KMS-11 (cell line): ENCODE measurements around the gene LOXL3.
"Not testable (repeated sequence)": the region's sequence is repeated elsewhere in the genome, so short reads cannot be mapped to it uniquely, and the experiment has no call there.

Source experiments
- H2AFZ ChIP-seq: fragments of 200-600 bp; sonication (generic); 2 replicates; pipeline ENCODE4 v1.6.1; 2016; ENCODE audit warnings: antibody characterized with exemption, mixed run types, low read depth
- H3K27ac ChIP-seq: fragments of 200-600 bp; sonication (generic); 2 replicates; pipeline ENCODE4 v1.6.1; 2016; ENCODE audit warnings: mild to moderate bottlenecking, mixed run types
- H3K27me3 ChIP-seq: fragments of 200-600 bp; sonication (generic); 2 replicates; pipeline ENCODE4 v1.6.1; 2017; ENCODE audit warnings: mild to moderate bottlenecking, low read depth, mixed run types, moderate library complexity; ENCODE audit not compliant: insufficient read depth
- H3K36me3 ChIP-seq: fragments of 200-600 bp; sonication (generic); 2 replicates; pipeline ENCODE4 v1.6.1; 2017; ENCODE audit warnings: mild to moderate bottlenecking, mixed run types; ENCODE audit not compliant: insufficient read depth
- H3K4me1 ChIP-seq: fragments of 200-600 bp; sonication (generic); 2 replicates; pipeline ENCODE4 v1.6.1; 2016; ENCODE audit warnings: mild to moderate bottlenecking, low read depth, mixed run types; ENCODE audit not compliant: poor library complexity, severe bottlenecking
- H3K4me2 ChIP-seq: fragments of 200-600 bp; sonication (generic); 2 replicates; pipeline ENCODE4 v1.7.0; 2016; ENCODE audit warnings: mild to moderate bottlenecking, mixed run types
- H3K4me3 ChIP-seq: fragments of 200-600 bp; sonication (generic); IDR thresholded peaks from 2 replicates; pipeline ENCODE4 v1.6.1; 2017; ENCODE audit warnings: low read depth, low read length, mixed read lengths; ENCODE audit not compliant: insufficient read depth
- H3K79me2 ChIP-seq: fragments of 200-600 bp; sonication (generic); 2 replicates; pipeline ENCODE4 v1.6.1; 2016; ENCODE audit warnings: low read depth, mixed run types; ENCODE audit not compliant: insufficient read depth
- H3K9ac ChIP-seq: fragments of 200-600 bp; sonication (generic); 2 replicates; pipeline ENCODE4 v1.6.1; 2016; ENCODE audit warnings: mild to moderate bottlenecking, mixed run types
- H4K20me1 ChIP-seq: fragments of 200-600 bp; sonication (generic); 2 replicates; pipeline ENCODE4 v1.6.1; 2016; ENCODE audit warnings: mild to moderate bottlenecking, mixed run types; ENCODE audit not compliant: insufficient read depth
- CTCF ChIP-seq: fragments of 200-600 bp; sonication (generic); conservative IDR thresholded peaks from 2 replicates; pipeline ENCODE4 v1.6.1; 2017; ENCODE audit warnings: low read depth, mild to moderate bottlenecking, antibody characterized with exemption, low read length, moderate library complexity, mixed read lengths

The LOXL3 gene

GRCh38 chr2:74566076-74566753, 12.5 kb upstream of the LOXL3 start:
- no peak overlapping the region for H3K4me2 ChIP-seq

GRCh38 chr2:74564222-74564621, 10.5 kb upstream of the LOXL3 start:
- Histone ChIP-seq H3K4me1 (no peaks in the 10 kb centered on the region), H2AFZ (no peak overlapping the region), H3K36me3 (no peaks in the 10 kb centered on the region), H3K27me3 (no peaks in the 10 kb centered on the region; the same call in 1 of the 2 replicates), H3K27ac (no peak overlapping the region), H4K20me1 (no peaks in the 10 kb centered on the region), H3K79me2 (no peaks in the 10 kb centered on the region), H3K4me3 (no peak overlapping the region), H3K4me2 (no peak overlapping the region), H3K9ac (no peak overlapping the region)
- TF ChIP-seq CTCF, result no peak

More at GRCh38 chr2:74566076-74566753, 12.5 kb upstream of the LOXL3 start:
- Histone ChIP-seq H3K4me3 (no peak overlapping the region), H2AFZ (no peak overlapping the region), H3K79me2 (no peaks in the 10 kb centered on the region), H4K20me1 (no peaks in the 10 kb centered on the region), H3K9ac (no peak overlapping the region), H3K27me3 (no peaks in the 10 kb centered on the region; the same call in 1 of the 2 replicates), H3K36me3 (no peaks in the 10 kb centered on the region), H3K27ac (no peak overlapping the region), H3K4me1 (no peaks in the 10 kb centered on the region)
- no peak for TF ChIP-seq CTCF

GRCh38 chr2:74562126-74562775, 8.5 kb upstream of the LOXL3 start:
- H3K79me2 ChIP-seq, result no peaks in the 10 kb centered on the region
- no peak for TF ChIP-seq CTCF
- no peak overlapping the region for H2AFZ ChIP-seq
- H3K27ac ChIP-seq, result no peak overlapping the region
- H3K27me3 ChIP-seq, result no peaks in the 10 kb centered on the region; the same call in 1 of the 2 replicates
- H3K4me1 ChIP-seq, result no peaks in the 10 kb centered on the region
- no peak overlapping the region for H3K4me2 ChIP-seq
- no peak overlapping the region for H3K9ac ChIP-seq
- no peaks in the 10 kb centered on the region for H3K36me3 ChIP-seq
- no peaks in the 10 kb centered on the region for H4K20me1 ChIP-seq
- H3K4me3 ChIP-seq, result no peak overlapping the region

GRCh38 chr2:74561022-74561421, 7.3 kb upstream of the LOXL3 start:
- H3K4me1 ChIP-seq, H3K27ac ChIP-seq, H3K4me2 ChIP-seq, H3K79me2 ChIP-seq, H3K4me3 ChIP-seq, H3K27me3 ChIP-seq, H2AFZ ChIP-seq, H4K20me1 ChIP-seq, H3K9ac ChIP-seq, H3K36me3 ChIP-seq: not testable (repeated sequence)

GRCh38 chr2:74560591-74560990, 6.8 kb upstream of the LOXL3 start:
- Histone ChIP-seq H3K4me2 (no peak overlapping the region), H2AFZ (no peak overlapping the region), H3K27ac (no peak overlapping the region), H3K4me1 (no peaks in the 10 kb centered on the region), H4K20me1 (no peaks in the 10 kb centered on the region), H3K9ac (no peak overlapping the region), H3K4me3 (no peak overlapping the region), H3K36me3 (no peaks in the 10 kb centered on the region), H3K27me3 (no peaks in the 10 kb centered on the region; the same call in 1 of the 2 replicates), H3K79me2 (no peaks in the 10 kb centered on the region)
- TF ChIP-seq CTCF, result no peak
